Stromal cell of bone marrow (primary cell): Measurements from ENCODE around the gene NBPF3.
A peak's percentile ranks its signal among the peaks of the same experiment; 100 is the strongest.

Experiments
- DNase-seq: peaks from one replicate; pipeline ENCODE4 v3.0.0-alpha.2; 2012; ENCODE audit warnings: low read depth

The NBPF3 gene

GRCh38 chr1:21495225-21495820, 55.4 kb downstream of the NBPF3 start:
- DNase-seq: no peak

GRCh38 chr1:21496063-21496462, 56.1 kb downstream of the NBPF3 start:
- DNase-seq: no peak

- no peak for DNase-seq
These were observed 56.9 kb downstream of the NBPF3 start for GRCh38 chr1:21496886-21497285.

- DNase-seq: no peak
These were observed 57.6 kb downstream of the NBPF3 start for GRCh38 chr1:21497466-21498061.

GRCh38 chr1:21499283-21499950, 59.5 kb downstream of the NBPF3 start:
- DNase-seq: no peak

GRCh38 chr1:21503706-21504377, 63.9 kb downstream of the NBPF3 start:
- no peak for DNase-seq

GRCh38 chr1:21506804-21507203, 66.9 kb downstream of the NBPF3 start:
- no peak for DNase-seq

GRCh38 chr1:21507511-21508270, 67.8 kb downstream of the NBPF3 start:
- DNase-seq: no peak

- no peak for DNase-seq
These were observed 68.8 kb downstream of the NBPF3 start for GRCh38 chr1:21508580-21509350.

GRCh38 chr1:21509351-21510112, 69.6 kb downstream of the NBPF3 start, which contains the start of gene ALPL:
ALPL (plus strand) TSS chr1:21509423; CDS start chr1:21554082, 44,659 bp downstream.
- no peak for DNase-seq

- DNase-seq: no peak
These were observed 70.2 kb downstream of the NBPF3 start for GRCh38 chr1:21510113-21510493.

GRCh38 chr1:21510885-21511578, 71.1 kb downstream of the NBPF3 start:
- no peak for DNase-seq

- DNase-seq: peak; percentile 95
These were observed 71.9 kb downstream of the NBPF3 start for GRCh38 chr1:21511579-21512522.

GRCh38 chr1:21514245-21514644, 74.3 kb downstream of the NBPF3 start:
- DNase-seq: no peak

- DNase-seq: no peak
These were observed 77.2 kb downstream of the NBPF3 start for GRCh38 chr1:21517161-21517589.

GRCh38 chr1:21517660-21518480, 77.9 kb downstream of the NBPF3 start:
- DNase-seq: no peak

GRCh38 chr1:21518774-21519455, 79.0 kb downstream of the NBPF3 start:
- no peak for DNase-seq
